ENCODE measurements around the gene IL17RB.

IL17RB gene

GRCh38 chr3:53865732-53866499 lies 19.5 kb downstream of the IL17RB start:
- no peak overlapping the region for H3K27ac ChIP-seq (ENCODE audit: low read depth, low read length)
- H3K36me3 ChIP-seq (ENCODE audit: control insufficient read depth, low read length) = peaks cover 79% of the 10 kb centered on the region
- H3K4me3 ChIP-seq (ENCODE audit: low read length) = no peak overlapping the region
- no peaks in the 10 kb centered on the region for H4K20me1 ChIP-seq (ENCODE audit: control insufficient read depth, insufficient read depth, low read depth, low read length)
- no peaks in the 10 kb centered on the region for H3K79me2 ChIP-seq (ENCODE audit: control insufficient read depth, low read length)
- H3K27me3 ChIP-seq (ENCODE audit: control insufficient read depth, low read length) = no peaks in the 10 kb centered on the region
- no peak for TF ChIP-seq EZH2phosphoT487 (IDR thresholded peaks at IDR 0.05; ENCODE audit: borderline replicate concordance, low read length)
- TF ChIP-seq, protein P1, sequence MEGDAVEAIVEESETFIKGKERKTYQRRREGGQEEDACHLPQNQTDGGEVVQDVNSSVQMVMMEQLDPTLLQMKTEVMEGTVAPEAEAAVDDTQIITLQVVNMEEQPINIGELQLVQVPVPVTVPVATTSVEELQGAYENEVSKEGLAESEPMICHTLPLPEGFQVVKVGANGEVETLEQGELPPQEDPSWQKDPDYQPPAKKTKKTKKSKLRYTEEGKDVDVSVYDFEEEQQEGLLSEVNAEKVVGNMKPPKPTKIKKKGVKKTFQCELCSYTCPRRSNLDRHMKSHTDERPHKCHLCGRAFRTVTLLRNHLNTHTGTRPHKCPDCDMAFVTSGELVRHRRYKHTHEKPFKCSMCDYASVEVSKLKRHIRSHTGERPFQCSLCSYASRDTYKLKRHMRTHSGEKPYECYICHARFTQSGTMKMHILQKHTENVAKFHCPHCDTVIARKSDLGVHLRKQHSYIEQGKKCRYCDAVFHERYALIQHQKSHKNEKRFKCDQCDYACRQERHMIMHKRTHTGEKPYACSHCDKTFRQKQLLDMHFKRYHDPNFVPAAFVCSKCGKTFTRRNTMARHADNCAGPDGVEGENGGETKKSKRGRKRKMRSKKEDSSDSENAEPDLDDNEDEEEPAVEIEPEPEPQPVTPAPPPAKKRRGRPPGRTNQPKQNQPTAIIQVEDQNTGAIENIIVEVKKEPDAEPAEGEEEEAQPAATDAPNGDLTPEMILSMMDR (IDR thresholded peaks at IDR 0.05; ENCODE audit: low read depth, low read length, poor library complexity, severe bottlenecking) = no peak
- no peaks in the 10 kb centered on the region for H3K9me3 ChIP-seq (ENCODE audit: control insufficient read depth, insufficient read depth, low read length)
- no peaks in the 10 kb centered on the region for H3K9me2 ChIP-seq (replicated peaks; ENCODE audit: control insufficient read depth, low read length)
- peaks cover 20% of the 10 kb centered on the region for H3K4me1 ChIP-seq (ENCODE audit: control insufficient read depth, low read length)
- no peak overlapping the region for H3K4me2 ChIP-seq (ENCODE audit: low read length)
- no peaks in the 10 kb centered on the region for H3F3A ChIP-seq (ENCODE audit: control insufficient read depth, insufficient read depth)

DNA sequence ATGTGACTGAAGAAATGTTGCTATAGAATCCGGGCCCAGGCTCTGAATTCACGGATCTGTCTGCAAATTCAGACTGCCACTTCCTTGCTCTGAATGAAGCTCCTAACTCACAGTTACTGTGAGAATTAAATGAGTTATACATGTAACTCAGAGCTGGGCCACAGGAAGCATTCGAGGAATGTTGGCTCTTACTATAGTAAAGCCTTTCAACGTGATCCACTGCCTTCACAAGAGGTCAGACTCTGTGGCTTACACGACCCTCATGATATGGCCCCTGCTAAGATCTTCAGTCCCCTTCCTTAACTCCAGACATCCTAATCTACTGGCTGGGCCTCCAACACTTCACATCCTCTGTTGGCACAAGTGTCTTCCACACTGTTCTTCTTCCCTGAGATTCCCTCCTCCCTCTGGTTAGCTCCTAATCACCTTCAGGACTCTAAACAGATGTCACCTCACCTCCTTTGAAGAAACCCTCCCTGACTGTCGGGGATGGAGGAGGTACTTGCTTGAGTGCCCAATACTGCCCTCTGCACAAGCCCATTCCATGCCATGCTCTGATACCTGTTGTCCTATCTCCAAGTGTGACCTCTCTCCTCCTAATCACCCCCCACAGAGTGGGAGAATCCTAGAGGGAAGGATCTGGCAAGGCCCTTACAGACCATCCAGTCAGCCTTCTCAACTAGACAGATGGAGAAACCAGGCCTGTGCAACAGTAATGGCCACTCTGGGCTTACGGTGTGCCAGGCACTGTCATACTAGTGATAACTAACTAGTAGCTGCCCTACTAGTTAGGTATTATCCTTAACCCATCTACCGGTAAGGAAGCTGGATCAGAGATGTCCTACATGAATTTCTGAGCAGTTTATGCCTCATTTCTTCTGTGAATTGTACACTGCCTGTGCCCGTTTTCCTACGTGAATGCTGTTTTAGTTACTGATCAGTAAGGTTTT lies 34.3 kb downstream of the IL17RB start:
- H3K9me3 ChIP-seq (ENCODE audit: control insufficient read depth, insufficient read depth, low read length) = no peaks in the 10 kb centered on the region
- H3K79me2 ChIP-seq (ENCODE audit: control insufficient read depth, low read length) = peaks cover 21% of the 10 kb centered on the region
- no peaks in the 10 kb centered on the region for H4K20me1 ChIP-seq (ENCODE audit: control insufficient read depth, insufficient read depth, low read depth, low read length)
- peaks cover 17% of the 10 kb centered on the region for H3K4me1 ChIP-seq (ENCODE audit: control insufficient read depth, low read length)
- H3K36me3 ChIP-seq (ENCODE audit: control insufficient read depth, low read length) = peaks cover 80% of the 10 kb centered on the region
- H3K27ac ChIP-seq (ENCODE audit: low read depth, low read length) = peak overlapping the region; percentile 56; the same call in 1 of the 2 replicates
- no peaks in the 10 kb centered on the region for H3K27me3 ChIP-seq (ENCODE audit: control insufficient read depth, low read length)
- H3K9me2 ChIP-seq (replicated peaks; ENCODE audit: control insufficient read depth, low read length) = no peaks in the 10 kb centered on the region
- peaks cover 17% of the 10 kb centered on the region for H3F3A ChIP-seq (ENCODE audit: control insufficient read depth, insufficient read depth)
- H3K4me3 ChIP-seq (ENCODE audit: low read length) = peak overlapping the region; percentile 94
- H3K4me2 ChIP-seq (ENCODE audit: low read length) = peak overlapping the region; percentile 80
- no peak for TF ChIP-seq EZH2phosphoT487 (IDR thresholded peaks at IDR 0.05; ENCODE audit: borderline replicate concordance, low read length)
- TF ChIP-seq, protein P1 (IDR thresholded peaks at IDR 0.05; ENCODE audit: low read depth, low read length, poor library complexity, severe bottlenecking) = no peak

- Histone ChIP-seq H3K9me3 (ENCODE audit: control insufficient read depth, insufficient read depth, low read length) (no peaks in the 10 kb centered on the region), H4K20me1 (ENCODE audit: control insufficient read depth, insufficient read depth, low read depth, low read length) (no peaks in the 10 kb centered on the region), H3K27ac (ENCODE audit: low read depth, low read length) (peak within 1 kb of the TSS; percentile 56), H3K4me2 (ENCODE audit: low read length) (peak within 1 kb of the TSS; percentile 80), H3K4me3 (ENCODE audit: low read length) (peak within 1 kb of the TSS; percentile 94), H3K36me3 (ENCODE audit: control insufficient read depth, low read length) (peaks cover 81% of the 10 kb centered on the region), H3K4me1 (ENCODE audit: control insufficient read depth, low read length) (peaks cover 17% of the 10 kb centered on the region), H3K79me2 (ENCODE audit: control insufficient read depth, low read length) (peaks cover 21% of the 10 kb centered on the region), H3K27me3 (ENCODE audit: control insufficient read depth, low read length) (no peaks in the 10 kb centered on the region), H3K9me2 (replicated peaks; ENCODE audit: control insufficient read depth, low read length) (no peaks in the 10 kb centered on the region), H3F3A (ENCODE audit: control insufficient read depth, insufficient read depth) (peaks cover 17% of the 10 kb centered on the region)
- TF ChIP-seq, protein P1 (IDR thresholded peaks at IDR 0.05; ENCODE audit: low read depth, low read length, poor library complexity, severe bottlenecking) = no peak
- no peak for TF ChIP-seq EZH2phosphoT487 (IDR thresholded peaks at IDR 0.05; ENCODE audit: borderline replicate concordance, low read length)
Measured at GRCh38 chr3:53881691-53882593, 35.6 kb downstream of the IL17RB start, which contains the start of gene ACTR8. ACTR8 (minus strand) TSS chr3:53882152; CDS start chr3:53882101, 51 bp downstream.

All from DOHH2 (cell line).